PC-9 (cell line): ENCODE results near the gene CACNA1I. TPM values are rescaled to one million over a fixed set of nuclear protein-coding genes. Genes with fewer than 3 reads are reported as not detected.

ENCODE experiments used
- BruUV-seq: library from RNA; stranded (reverse); fragments of 400-500 nt; replicated peaks from 2 replicates; lab custom pipeline; 2021; lab: Mats Ljungman, UMichigan
- CTCF ChIA-PET: fragments of 300-600 bp; sonication (Branson Sonifier 250); formaldehyde crosslinking; loops from one replicate; lab custom pipeline; 2022; ENCODE audit warnings: antibody characterized with exemption; lab: Charles Lee
- POLR2A ChIA-PET: fragments of 300-600 bp; sonication (Branson Sonifier 250); formaldehyde crosslinking; loops from one replicate; lab custom pipeline; 2022; ENCODE audit warnings: antibody characterized with exemption; ENCODE audit not compliant: unreplicated experiment; lab: Charles Lee
- DNase-seq, 2 experiments: peaks; one replicate each; pipeline versions ENCODE4 v3.0.0 to v3.0.0-alpha.2; 2015 to 2022; ENCODE audit warnings: mixed read lengths in 1 of 2
- H2AFZ ChIP-seq: fragments of 200-600 bp; sonication (generic); 2 replicates; pipeline ENCODE4 v1.8.1; 2017; ENCODE audit warnings: antibody characterized with exemption
- H3F3A ChIP-seq: fragments of 200-600 bp; sonication (generic); 2 replicates; pipeline ENCODE4 v1.8.1; 2017; ENCODE audit warnings: antibody characterized with exemption, mild to moderate bottlenecking, low read depth; ENCODE audit not compliant: insufficient read depth
- H3K27ac ChIP-seq: fragments of 200-600 bp; sonication (generic); 2 replicates; pipeline ENCODE4 v1.6.1; 2016; ENCODE audit warnings: mixed run types
- H3K27me3 ChIP-seq: fragments of 200-600 bp; sonication (generic); 2 replicates; pipeline ENCODE4 v1.6.1; 2016; ENCODE audit warnings: low read depth, mixed run types; ENCODE audit not compliant: insufficient read depth
- H3K36me3 ChIP-seq: fragments of 200-600 bp; sonication (generic); 2 replicates; pipeline ENCODE4 v1.6.1; 2016; ENCODE audit warnings: low read depth, mixed run types
- H3K4me1 ChIP-seq: fragments of 200-600 bp; sonication (generic); replicated peaks from 2 replicates; pipeline ENCODE4 v1.6.1; 2016; ENCODE audit warnings: mixed run types; ENCODE audit not compliant: insufficient read depth
- H3K4me2 ChIP-seq: fragments of 200-600 bp; sonication (generic); 2 replicates; pipeline ENCODE4 v1.6.1; 2017; ENCODE audit warnings: mixed run types
- H3K4me3 ChIP-seq: fragments of 200-600 bp; sonication (generic); 2 replicates; pipeline ENCODE4 v1.6.1; 2016; ENCODE audit warnings: mixed run types
- H3K79me2 ChIP-seq: fragments of 200-600 bp; sonication (generic); 2 replicates; pipeline ENCODE4 v1.6.1; 2017; ENCODE audit warnings: low read depth, mixed run types
- H3K9me2 ChIP-seq: fragments of 200-600 bp; sonication (generic); 2 replicates; pipeline ENCODE4 v1.8.1; 2017; ENCODE audit warnings: mild to moderate bottlenecking; ENCODE audit not compliant: insufficient read depth
- H3K9me3 ChIP-seq: fragments of 200-600 bp; sonication (generic); 2 replicates; pipeline ENCODE4 v1.8.1; 2016; ENCODE audit warnings: low read depth; ENCODE audit not compliant: insufficient read depth
- H4K20me1 ChIP-seq: fragments of 200-600 bp; sonication (generic); 2 replicates; pipeline ENCODE4 v1.8.1; 2017; ENCODE audit not compliant: insufficient read depth
- CTCF ChIP-seq: fragments of 200-600 bp; sonication (generic); conservative IDR thresholded peaks from 2 replicates; pipeline ENCODE4 v1.6.1; 2017; ENCODE audit warnings: mixed run types, antibody characterized with exemption, mild to moderate bottlenecking, moderate library complexity
- EZH2 ChIP-seq: fragments of 200-600 bp; sonication (generic); IDR thresholded peaks from 2 replicates; pipeline ENCODE4 v1.8.0; 2017; ENCODE audit warnings: antibody characterized with exemption, low read depth
- intact Hi-C: fragments of 100-400 bp; cut with micrococcal nuclease; formaldehyde crosslinking; loops from one replicate; pipeline ENCODE4 v1.10.0; 2022; ENCODE audit not compliant: unreplicated experiment
- total RNA-seq: library from RNA; stranded (reverse); gene quantifications from 2 replicates; pipeline ENCODE4 v1.2.3, GENCODE V29; 2021

The CACNA1I gene
- total RNA-seq, 1 experiment from 2014 or later = 2.8 TPM

GRCh38 chr22:39734866-39735265 lies 164.3 kb downstream of the CACNA1I start:
- BruUV-seq = no TSS peak
- intact Hi-C loops = no loop called here
- H3K4me3 ChIP-seq = no peak overlapping the region
- no peaks in the 10 kb centered on the region for H4K20me1 ChIP-seq
- 0 out of 2 replicates have a peak, but pooled peaks cover 4% of the 10 kb centered on the region for H3K9me3 ChIP-seq
- H3K4me1 ChIP-seq = peaks cover 6% of the 10 kb centered on the region
- CTCF ChIA-PET = no interaction called here
- H3K27ac ChIP-seq = no peak overlapping the region
- peaks cover 47% of the 10 kb centered on the region for H3K27me3 ChIP-seq
- no peak overlapping the region for H3K4me2 ChIP-seq
- H3K36me3 ChIP-seq = no peaks in the 10 kb centered on the region
- POLR2A ChIA-PET = interaction anchor here (0.6 kb wide), 1 partner anchor 98 kb away, joined by 10 read pairs; no protein-coding TSS in a partner anchor
- TF ChIP-seq CTCF (no peak), EZH2 (no peak)
- H2AFZ ChIP-seq = no peak overlapping the region
- H3F3A ChIP-seq = no peaks in the 10 kb centered on the region
- no peak for DNase-seq
- no peaks in the 10 kb centered on the region for H3K79me2 ChIP-seq
- no peaks in the 10 kb centered on the region for H3K9me2 ChIP-seq

- CTCF ChIA-PET = no interaction called here
- DNase-seq = no peak
Observed at GRCh38 chr22:39735776-39736175, 165.2 kb downstream of the CACNA1I start.

GRCh38 chr22:39738746-39739145 lies 168.2 kb downstream of the CACNA1I start:
- ChIA-PET POLR2A (interaction anchor here (0.6 kb wide), 1 partner anchor 120 kb away, joined by 4 read pairs; no protein-coding TSS in a partner anchor), CTCF (no interaction called here)
- H3K4me1 ChIP-seq = peaks cover 8% of the 10 kb centered on the region
- no peak overlapping the region for H3K4me2 ChIP-seq
- H3K4me3 ChIP-seq = no peak overlapping the region
- TF ChIP-seq CTCF (no peak), EZH2 (no peak)
- no peak overlapping the region for H3K27ac ChIP-seq
- H3K9me3 ChIP-seq = 0 out of 2 replicates have a peak, but pooled peaks cover 4% of the 10 kb centered on the region
- no peaks in the 10 kb centered on the region for H3K79me2 ChIP-seq
- no peaks in the 10 kb centered on the region for H3K9me2 ChIP-seq
- H4K20me1 ChIP-seq = no peaks in the 10 kb centered on the region
- intact Hi-C loops = no loop called here
- H3F3A ChIP-seq = no peaks in the 10 kb centered on the region
- BruUV-seq = no TSS peak
- H3K36me3 ChIP-seq = no peaks in the 10 kb centered on the region
- no peak for DNase-seq
- H3K27me3 ChIP-seq = peaks cover 26% of the 10 kb centered on the region
- no peak overlapping the region for H2AFZ ChIP-seq

More at GRCh38 chr22:39735776-39736175, 165.2 kb downstream of the CACNA1I start:
- Histone ChIP-seq H3K27ac (no peak overlapping the region), H3K4me3 (no peak overlapping the region), H2AFZ (no peak overlapping the region), H3K4me2 (no peak overlapping the region), H3K79me2 (no peaks in the 10 kb centered on the region), H3K36me3 (no peaks in the 10 kb centered on the region), H3K9me2 (no peaks in the 10 kb centered on the region), H3K4me1 (peaks cover 8% of the 10 kb centered on the region), H4K20me1 (no peaks in the 10 kb centered on the region), H3F3A (no peaks in the 10 kb centered on the region), H3K27me3 (peaks cover 47% of the 10 kb centered on the region), H3K9me3 (0 out of 2 replicates have a peak, but pooled peaks cover 4% of the 10 kb centered on the region)
- TF ChIP-seq EZH2 (no peak), CTCF (no peak)
- intact Hi-C loops = no loop called here
- POLR2A ChIA-PET = no interaction called here
- BruUV-seq = no TSS peak

Other genes starting within 250 kb of the CACNA1I start
- gene SYNGR1, start 220.8 kb upstream of the CACNA1I start, total RNA-seq = 12.0 and 19.1 TPM in 2 replicates
- gene TAB1, start 171.0 kb upstream of the CACNA1I start, total RNA-seq = 39.9 and 42.8 TPM in 2 replicates
- gene MGAT3, start 113.7 kb upstream of the CACNA1I start, total RNA-seq = not detected in 2 replicates
- gene MIEF1, start 68.5 kb upstream of the CACNA1I start, total RNA-seq = 36.9 TPM in 2 replicates
- 488 and 588 TPM in 2 replicates for gene ATF4, start 50.2 kb upstream of the CACNA1I start, total RNA-seq
- gene RPS19BP1, start 38.0 kb upstream of the CACNA1I start, total RNA-seq = 60.7 and 94.3 TPM in 2 replicates